Stimulated activated naive CD8-positive, alpha-beta T cell treated with anti-CD3 and anti-CD28 coated beads, Interleukin-15, Interleukin-2, amounts not matched to agents 100 ng/mL and 50 ng/mL, for 24 hours (primary cell): ENCODE measurements around the gene OR4A5.
"Not testable (repeated sequence)": the region's sequence is repeated elsewhere in the genome, so short reads cannot be mapped to it uniquely, and the experiment has no call there.

Experiments
- H3K27ac Mint-ChIP-seq: one replicate; pipeline ENCODE4 v1.8.0; 2021; ENCODE audit warnings: mild to moderate bottlenecking, mixed read lengths
- H3K27me3 Mint-ChIP-seq: one replicate; pipeline ENCODE4 v1.8.0; 2021; ENCODE audit warnings: mixed read lengths
- H3K36me3 Mint-ChIP-seq: one replicate; pipeline ENCODE4 v1.8.0; 2021; ENCODE audit warnings: low read depth, mixed read lengths
- H3K4me1 Mint-ChIP-seq: one replicate; pipeline ENCODE4 v1.8.0; 2021; ENCODE audit warnings: low read depth, mixed read lengths
- H3K4me3 Mint-ChIP-seq: one replicate; pipeline ENCODE4 v1.8.0; 2021; ENCODE audit warnings: mild to moderate bottlenecking, mixed read lengths
- H3K9me3 Mint-ChIP-seq: one replicate; pipeline ENCODE4 v1.8.0; 2021; ENCODE audit warnings: mixed read lengths

The OR4A5 gene

GRCh38 chr11:54706532-54706931, at the start of gene OR4A5:
Gene OR4A5, plus strand, starts transcription at chr11:54706832. Its CDS starts 53 bp downstream, at chr11:54706885.
- H3K27me3 Mint-ChIP-seq, result not testable (repeated sequence)

GRCh38 chr11:54720094-54720493, 13.5 kb downstream of the OR4A5 start:
- H3K36me3 Mint-ChIP-seq, H3K4me1 Mint-ChIP-seq, H3K27me3 Mint-ChIP-seq, H3K27ac Mint-ChIP-seq, H3K4me3 Mint-ChIP-seq: not testable (repeated sequence)
- peaks cover 15% of the 10 kb centered on the region for H3K9me3 Mint-ChIP-seq

More at GRCh38 chr11:54706532-54706931, at the start of gene OR4A5:
- H3K9me3 Mint-ChIP-seq, result peaks cover 30% of the 10 kb centered on the region
- H3K4me3 Mint-ChIP-seq, H3K36me3 Mint-ChIP-seq, H3K4me1 Mint-ChIP-seq, H3K27ac Mint-ChIP-seq: not testable (repeated sequence)
